Activated CD4-positive, alpha-beta T cell treated with anti-CD3 and anti-CD28 coated beads for 36 hours (primary cell): ENCODE measurements around the gene NPBWR2. TPM values are rescaled to one million over a fixed set of nuclear protein-coding genes. Genes with fewer than 3 reads are reported as not detected.
A peak's percentile ranks its signal among the peaks of the same experiment; 100 is the strongest.
"Not testable (repeated sequence)": the region's sequence is repeated elsewhere in the genome, so short reads cannot be mapped to it uniquely, and the experiment has no call there.

ENCODE experiments used
- ATAC-seq: fragments of 200-7000 bp; cut with Tn5 transposase; one replicate; pipeline ENCODE4 v1.10.0; 2021; ENCODE audit warnings: mild to moderate bottlenecking, moderate library complexity
- CTCF ChIA-PET: fragments of 350-600 bp; sonication (Branson Sonifier 250); formaldehyde crosslinking; loops from one replicate; lab custom pipeline; 2021; ENCODE audit warnings: antibody characterized with exemption; lab: Charles Lee
- POLR2A ChIA-PET: fragments of 350-600 bp; sonication (Branson Sonifier 250); formaldehyde crosslinking; loops from one replicate; lab custom pipeline; 2021; ENCODE audit warnings: antibody characterized with exemption, inconsistent platforms; lab: Charles Lee
- DNase-seq: peaks from one replicate; pipeline ENCODE4 v3.0.0-alpha.2; 2020
- H3K27ac Mint-ChIP-seq: one replicate; pipeline ENCODE4 v1.8.0; 2021; ENCODE audit warnings: mixed read lengths
- H3K27me3 Mint-ChIP-seq: one replicate; pipeline ENCODE4 v1.8.0; 2021; ENCODE audit warnings: mixed read lengths
- H3K36me3 Mint-ChIP-seq: one replicate; pipeline ENCODE4 v1.8.0; 2021; ENCODE audit warnings: low read depth, mixed read lengths
- H3K4me1 Mint-ChIP-seq: one replicate; pipeline ENCODE4 v1.8.0; 2021; ENCODE audit warnings: mixed read lengths
- H3K4me3 Mint-ChIP-seq: one replicate; pipeline ENCODE4 v1.8.0; 2021; ENCODE audit warnings: mild to moderate bottlenecking, moderate library complexity, mixed read lengths
- H3K9me3 Mint-ChIP-seq: one replicate; pipeline ENCODE4 v1.8.0; 2021; ENCODE audit warnings: low read depth, mixed read lengths
- intact Hi-C, 2 experiments: fragments of 100-400 bp; cut with DNase I in 1 of 2; cut with micrococcal nuclease in 1 of 2; formaldehyde crosslinking; loops; one replicate each; pipeline versions ENCODE4 v1.14.2 to v1.15.1; 2022 to 2024; cut with DNase I, micrococcal nuclease
- total RNA-seq, 2 experiments: library from RNA; stranded (reverse); gene quantifications; one replicate each; pipeline ENCODE4 v1.2.3, GENCODE V29; 2021

NPBWR2 gene
- total RNA-seq, 2 experiments from 2014 or later, result not detected

DNA sequence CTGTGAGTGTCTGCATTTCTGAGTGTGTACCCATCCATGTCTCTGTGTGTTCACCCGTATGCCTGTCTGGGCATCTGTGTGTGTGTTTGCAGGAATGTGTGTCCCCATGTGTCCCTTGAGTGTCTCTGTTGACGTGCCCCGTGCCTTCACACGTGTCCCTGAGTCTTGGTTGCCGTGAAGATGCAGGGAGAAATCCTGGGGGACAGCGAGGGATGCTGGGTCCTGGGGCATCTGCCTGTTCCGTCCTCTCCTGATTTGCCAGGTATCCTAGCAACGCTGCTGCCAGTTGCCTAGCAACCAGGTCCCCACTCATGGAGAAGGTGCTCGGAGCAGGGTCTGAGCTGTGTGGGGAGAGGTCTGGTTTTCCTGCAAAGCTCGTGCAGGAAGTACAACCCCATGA is 17.2 kb downstream of the NPBWR2 start:
- intact Hi-C loops, result no loop called here
- ChIA-PET CTCF (interaction anchor here (0.8 to 1.2 kb wide), 2 partner anchors 11 to 13 kb away, joined by 3 read pairs; no protein-coding TSS in a partner anchor), POLR2A (no interaction called here)
- no peaks in the 10 kb centered on the region for H3K36me3 Mint-ChIP-seq
- H3K9me3 Mint-ChIP-seq, result no peaks in the 10 kb centered on the region
- H3K27ac Mint-ChIP-seq, result no peak overlapping the region
- ATAC-seq (no peak), DNase-seq (no peak)
- H3K4me3 Mint-ChIP-seq, result no peak overlapping the region
- no peaks in the 10 kb centered on the region for H3K4me1 Mint-ChIP-seq
- no peaks in the 10 kb centered on the region for H3K27me3 Mint-ChIP-seq

DNA sequence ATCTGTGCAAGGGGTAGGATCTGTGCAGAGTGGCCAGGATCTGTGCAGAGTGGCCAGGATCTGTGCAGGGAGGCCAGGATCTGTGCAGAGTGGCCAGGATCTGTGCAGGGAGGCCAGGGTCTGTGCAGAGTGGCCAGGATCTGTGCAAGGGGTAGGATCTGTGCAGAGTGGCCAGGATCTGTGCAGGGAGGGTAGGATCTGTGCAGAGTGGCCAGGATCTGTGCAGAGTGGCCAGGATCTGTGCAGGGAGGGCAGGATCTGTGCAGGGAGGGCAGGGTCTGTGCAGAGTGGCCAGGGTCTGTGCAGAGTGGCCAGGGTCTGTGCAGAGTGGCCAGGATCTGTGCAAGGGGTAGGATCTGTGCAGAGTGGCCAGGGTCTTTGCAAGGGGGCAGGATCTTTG is 18.8 kb downstream of the NPBWR2 start:
- H3K4me3 Mint-ChIP-seq, H3K4me1 Mint-ChIP-seq, ATAC-seq, H3K9me3 Mint-ChIP-seq, intact Hi-C loops, POLR2A ChIA-PET, CTCF ChIA-PET, H3K36me3 Mint-ChIP-seq, H3K27ac Mint-ChIP-seq, DNase-seq, H3K27me3 Mint-ChIP-seq: not testable (repeated sequence)

DNA sequence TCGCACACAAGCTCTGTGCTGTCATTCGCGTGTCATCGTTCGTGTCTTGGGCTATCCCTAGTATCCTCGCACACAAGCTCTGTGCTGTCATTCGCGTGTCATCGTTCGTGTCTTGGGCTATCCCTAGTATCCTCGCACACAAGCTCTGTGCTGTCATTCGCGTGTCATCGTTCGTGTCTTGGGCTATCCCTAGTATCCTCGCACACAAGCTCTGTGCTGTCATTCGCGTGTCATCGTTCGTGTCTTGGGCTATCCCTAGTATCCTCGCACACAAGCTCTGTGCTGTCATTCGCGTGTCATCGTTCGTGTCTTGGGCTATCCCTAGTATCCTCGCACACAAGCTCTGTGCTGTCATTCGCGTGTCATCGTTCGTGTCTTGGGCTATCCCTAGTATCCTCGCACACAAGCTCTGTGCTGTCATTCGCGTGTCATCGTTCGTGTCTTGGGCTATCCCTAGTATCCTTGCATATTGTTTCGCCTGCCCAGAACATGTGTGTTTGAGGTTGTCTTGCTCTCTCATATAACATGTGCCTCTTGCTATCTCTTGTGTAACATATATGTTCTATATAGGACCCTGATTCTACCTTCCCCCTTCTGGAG is 20.0 kb downstream of the NPBWR2 start:
- H3K4me3 Mint-ChIP-seq, POLR2A ChIA-PET, ATAC-seq, H3K36me3 Mint-ChIP-seq, H3K27me3 Mint-ChIP-seq, CTCF ChIA-PET, H3K9me3 Mint-ChIP-seq, H3K27ac Mint-ChIP-seq, intact Hi-C loops, DNase-seq: not testable (repeated sequence)
- peaks cover 13% of the 10 kb centered on the region for H3K4me1 Mint-ChIP-seq

DNA sequence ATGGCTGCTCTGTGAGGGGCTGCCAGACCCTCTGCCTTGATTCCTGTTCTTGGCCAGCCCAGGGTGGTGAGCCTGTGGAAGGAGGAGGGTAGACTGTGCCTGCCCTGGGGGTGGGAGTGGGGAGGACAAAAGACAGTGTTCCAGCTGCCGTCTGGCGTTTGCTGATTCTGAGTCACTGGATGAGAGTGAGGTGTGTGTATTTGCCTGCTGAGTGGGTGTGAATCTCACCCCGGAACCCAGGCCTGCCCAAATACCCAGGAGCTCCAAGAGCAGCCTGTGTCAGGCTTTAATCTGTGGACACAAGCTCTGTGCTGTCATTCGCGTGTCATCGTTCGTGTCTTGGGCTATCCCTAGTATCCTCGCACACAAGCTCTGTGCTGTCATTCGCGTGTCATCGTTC is 20.6 kb downstream of the NPBWR2 start:
- intact Hi-C loops, result no loop called here
- ATAC-seq (no peak), DNase-seq (no peak)
- Mint-ChIP-seq H3K9me3 (no peaks in the 10 kb centered on the region), H3K27ac (no peak overlapping the region), H3K4me3 (no peak overlapping the region), H3K4me1 (peaks cover 18% of the 10 kb centered on the region), H3K36me3 (no peaks in the 10 kb centered on the region), H3K27me3 (peaks cover 4% of the 10 kb centered on the region)
- ChIA-PET POLR2A (no interaction called here), CTCF (no interaction called here)

DNA sequence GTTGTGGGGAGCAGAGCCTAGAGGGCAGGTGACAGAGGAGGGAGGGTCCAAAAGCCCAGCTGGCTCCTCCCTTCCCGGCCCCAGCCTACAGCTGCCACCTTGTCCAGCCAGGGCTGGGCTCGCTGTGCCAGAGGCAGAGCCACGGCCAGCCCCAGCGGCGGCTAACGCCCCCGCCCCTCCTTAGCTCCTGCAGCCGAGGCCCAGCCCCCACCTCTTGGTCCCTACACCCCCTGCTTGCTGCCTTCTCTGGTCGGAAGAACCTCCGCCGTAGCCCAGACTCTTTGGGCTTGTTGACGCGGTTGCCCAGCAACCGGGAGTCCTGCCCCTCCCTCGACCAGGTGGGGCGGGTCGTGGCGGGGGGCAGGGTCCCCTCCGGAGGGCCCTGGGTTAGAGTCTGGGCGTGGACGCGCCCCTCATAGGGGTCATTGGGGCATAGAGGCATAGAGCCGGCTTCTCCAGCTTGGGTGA is 22.6 kb downstream of the NPBWR2 start:
- Mint-ChIP-seq H3K4me3 (peak overlapping the region; percentile 74), H3K36me3 (no peaks in the 10 kb centered on the region), H3K4me1 (peaks cover 26% of the 10 kb centered on the region), H3K27ac (no peak overlapping the region), H3K9me3 (no peaks in the 10 kb centered on the region), H3K27me3 (peaks cover 4% of the 10 kb centered on the region)
- DNase-seq (no peak), ATAC-seq (no peak)
- POLR2A ChIA-PET, result no interaction called here
- CTCF ChIA-PET, result interaction anchor here (0.8 to 3.0 kb wide), 4 partner anchors 15 to 112 kb away, joined by 3 to 23 read pairs (median 9); no protein-coding TSS in a partner anchor
- intact Hi-C loops, result loop anchor here in 1 of 2 experiments (5.0 kb wide), 1 partner anchor 173 kb away; the partner anchor contains the start of gene PCMTD2

DNA sequence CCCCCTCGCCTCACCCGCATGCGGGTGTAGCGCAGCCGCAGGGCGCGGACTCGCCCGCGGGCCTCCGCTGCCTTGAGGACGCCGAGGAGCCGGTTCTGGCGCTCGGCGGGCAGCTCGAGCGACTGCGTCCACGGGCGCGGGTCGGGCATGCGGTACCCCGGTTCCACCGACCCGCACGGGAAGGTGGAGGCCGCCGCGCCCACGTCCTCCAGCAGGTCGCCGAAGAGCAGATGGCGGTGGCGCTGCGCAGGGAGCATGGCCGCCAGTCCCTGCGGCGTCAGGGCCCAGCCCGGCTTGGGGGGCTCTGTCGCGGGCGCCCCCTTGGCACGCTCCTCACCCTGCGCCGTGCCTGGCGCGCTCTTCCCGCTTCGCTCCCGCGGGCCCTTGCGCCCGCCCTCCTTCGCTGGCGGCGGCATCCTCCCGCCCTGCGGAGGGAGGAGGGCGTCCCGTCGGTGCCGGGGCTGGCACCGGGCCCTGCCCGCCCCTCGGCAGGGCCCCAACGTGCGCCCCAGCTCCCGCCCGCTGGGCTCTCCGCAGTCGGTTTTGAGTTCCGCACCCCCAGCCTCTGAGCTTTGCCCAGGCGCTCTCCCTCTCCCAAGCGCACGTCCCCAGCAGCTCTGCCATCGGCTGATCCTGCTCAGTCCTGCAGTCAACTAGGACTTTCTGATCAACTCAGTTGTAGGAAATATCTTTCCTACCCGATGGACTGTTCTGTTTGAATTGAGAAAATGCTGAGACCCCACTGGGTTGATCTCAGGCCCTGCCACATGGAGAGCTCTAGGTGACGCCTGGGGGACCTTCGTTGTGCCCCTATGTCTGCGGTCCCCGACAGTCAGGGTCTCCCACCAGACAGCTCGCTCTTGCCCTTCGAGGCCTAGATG is 23.3 kb downstream of the NPBWR2 start, which contains the start of gene LKAAEAR1:
Gene LKAAEAR1, minus strand, starts transcription at position 595 of the 881 bp plus-strand sequence. Its CDS starts 179 bp downstream, at position 416.
- DNase-seq, result no peak
- H3K4me1 Mint-ChIP-seq, result peaks cover 26% of the 10 kb centered on the region
- peak within 1 kb of the TSS; percentile 60 for H3K27ac Mint-ChIP-seq
- H3K36me3 Mint-ChIP-seq, result no peaks in the 10 kb centered on the region
- ChIA-PET CTCF (interaction anchor here (0.5 to 3.0 kb wide), 9 partner anchors 16 to 128 kb away, joined by 3 to 23 read pairs (median 3); partner anchors contain the start of gene UCKL1), POLR2A (no interaction called here)
- peak; percentile 2 for ATAC-seq
- H3K9me3 Mint-ChIP-seq, result no peaks in the 10 kb centered on the region
- intact Hi-C loops, result loop anchor here (1.0 to 5.0 kb wide), 2 partner anchors 36 to 173 kb away; partner anchors contain the start of gene PCMTD2 (in 1 of the 2)
- peaks cover 4% of the 10 kb centered on the region for H3K27me3 Mint-ChIP-seq
- H3K4me3 Mint-ChIP-seq, result peak within 1 kb of the TSS; percentile 74

DNA sequence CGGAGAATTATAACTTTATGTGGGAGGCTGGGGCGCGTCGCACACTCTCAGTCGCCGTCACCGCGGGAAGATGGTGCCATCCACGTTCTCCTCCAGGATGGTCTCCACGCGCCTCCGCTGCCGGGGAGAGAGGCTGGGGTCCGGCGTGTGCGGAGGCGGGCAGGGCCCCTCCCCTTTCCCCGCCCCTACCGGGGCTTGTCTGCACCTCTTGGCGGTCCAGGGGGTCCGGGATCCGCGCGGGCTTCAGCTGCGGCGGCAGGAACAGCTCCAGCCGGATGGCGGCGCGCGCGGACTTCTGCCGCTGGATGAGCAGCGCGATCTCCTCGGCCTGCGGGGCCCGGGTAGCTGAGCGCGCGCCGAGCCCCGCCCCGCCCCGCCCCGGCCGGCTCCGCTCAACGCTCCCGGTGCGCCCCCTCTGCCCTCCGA is 24.0 kb downstream of the NPBWR2 start:
- intact Hi-C loops, result loop anchor here (1.0 to 5.0 kb wide), 2 partner anchors 37 to 174 kb away; partner anchors contain the start of gene PCMTD2 (in 1 of the 2)
- H3K4me1 Mint-ChIP-seq, result peaks cover 26% of the 10 kb centered on the region

DNA sequence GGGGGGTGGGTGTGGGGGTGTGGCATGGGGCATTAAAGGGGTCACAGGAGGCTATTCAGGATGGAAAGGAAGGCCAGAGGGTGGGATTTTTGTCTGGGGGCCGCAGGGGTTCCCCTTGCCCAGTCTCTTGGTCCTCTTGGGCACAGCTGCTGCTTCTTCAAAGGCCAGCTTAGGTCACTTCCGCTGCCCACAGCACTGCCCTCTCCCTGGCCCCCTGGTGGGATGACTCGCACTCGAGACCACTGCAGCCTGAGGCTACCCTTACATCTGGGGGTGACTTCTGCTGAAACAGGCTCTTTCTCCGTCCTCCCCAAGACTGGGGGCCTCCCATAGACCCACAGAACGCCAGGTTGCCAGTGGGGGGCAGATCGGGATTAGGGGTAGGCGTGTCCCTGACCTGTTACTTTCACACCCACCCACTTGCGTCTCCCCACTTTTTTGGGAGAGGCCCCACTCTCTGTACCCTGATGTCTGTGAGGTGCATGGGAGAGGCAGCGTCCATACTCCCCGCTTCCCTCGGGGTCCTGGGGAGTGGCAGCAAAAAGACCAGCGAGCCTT is 24.5 kb downstream of the NPBWR2 start:
- Mint-ChIP-seq H3K27ac (no peak overlapping the region), H3K36me3 (peaks cover 1% of the 10 kb centered on the region), H3K27me3 (peaks cover 4% of the 10 kb centered on the region), H3K4me1 (peaks cover 27% of the 10 kb centered on the region), H3K9me3 (no peaks in the 10 kb centered on the region), H3K4me3 (peak overlapping the region; percentile 68)
- POLR2A ChIA-PET, result no interaction called here
- CTCF ChIA-PET, result interaction anchor here (1.3 to 3.0 kb wide), 5 partner anchors 17 to 42 kb away, joined by 3 to 23 read pairs (median 6); no protein-coding TSS in a partner anchor
- DNase-seq, result no peak
- intact Hi-C loops, result loop anchor here (1.0 to 5.0 kb wide), 2 partner anchors 37 to 174 kb away; partner anchors contain the start of gene PCMTD2 (in 1 of the 2)
- no peak for ATAC-seq

More for the DNA sequence above, 24.0 kb downstream of the NPBWR2 start:
- Mint-ChIP-seq H3K4me3 (peak overlapping the region; percentile 68), H3K9me3 (no peaks in the 10 kb centered on the region), H3K36me3 (no peaks in the 10 kb centered on the region), H3K27ac (no peak overlapping the region), H3K27me3 (peaks cover 4% of the 10 kb centered on the region)
- POLR2A ChIA-PET, result no interaction called here
- CTCF ChIA-PET, result interaction anchor here (0.8 to 3.0 kb wide), 7 partner anchors 16 to 43 kb away, joined by 3 to 23 read pairs (median 6); no protein-coding TSS in a partner anchor
- DNase-seq, result peak; percentile 86
- ATAC-seq, result peak; percentile 59

DNA sequence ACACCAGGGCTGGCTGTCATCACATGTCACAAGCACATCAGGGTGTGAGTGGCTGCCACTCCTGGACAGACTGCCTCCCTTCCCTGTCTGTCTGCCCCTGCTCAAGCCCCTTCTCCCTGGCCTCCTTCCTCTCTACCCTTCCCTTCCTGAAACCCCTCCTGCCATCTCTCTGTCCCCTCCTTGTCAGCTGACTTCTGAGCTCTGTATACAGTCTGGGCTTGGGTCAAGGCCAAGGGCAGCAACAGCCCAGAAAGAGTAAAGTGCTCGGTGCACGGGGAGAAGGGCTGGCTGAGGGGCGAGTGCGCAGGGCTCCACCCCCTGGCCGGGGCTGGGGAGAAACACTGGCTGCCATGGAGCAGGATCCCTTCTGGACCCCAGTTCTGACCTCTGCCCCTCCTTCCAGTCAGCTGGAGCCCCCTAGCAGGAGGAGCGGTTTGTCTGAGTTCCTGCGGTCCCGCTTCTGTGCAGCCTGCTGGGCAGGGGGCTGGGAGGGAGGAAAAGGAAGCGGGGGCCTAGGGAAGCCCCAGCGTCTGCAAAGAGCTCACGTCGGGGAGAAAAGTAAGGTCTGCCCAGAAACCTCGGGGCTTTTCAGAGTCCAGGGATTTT is 25.1 kb downstream of the NPBWR2 start:
- ATAC-seq (no peak), DNase-seq (no peak)
- POLR2A ChIA-PET, result no interaction called here
- Mint-ChIP-seq H3K9me3 (no peaks in the 10 kb centered on the region), H3K4me3 (peak overlapping the region; percentile 10), H3K4me1 (peaks cover 29% of the 10 kb centered on the region), H3K36me3 (peaks cover 2% of the 10 kb centered on the region), H3K27me3 (peaks cover 4% of the 10 kb centered on the region), H3K27ac (no peak overlapping the region)
- intact Hi-C loops, result loop anchor here in 1 of 2 experiments (5.0 kb wide), 1 partner anchor 175 kb away; the partner anchor contains the start of gene PCMTD2
- CTCF ChIA-PET, result no interaction called here

DNA sequence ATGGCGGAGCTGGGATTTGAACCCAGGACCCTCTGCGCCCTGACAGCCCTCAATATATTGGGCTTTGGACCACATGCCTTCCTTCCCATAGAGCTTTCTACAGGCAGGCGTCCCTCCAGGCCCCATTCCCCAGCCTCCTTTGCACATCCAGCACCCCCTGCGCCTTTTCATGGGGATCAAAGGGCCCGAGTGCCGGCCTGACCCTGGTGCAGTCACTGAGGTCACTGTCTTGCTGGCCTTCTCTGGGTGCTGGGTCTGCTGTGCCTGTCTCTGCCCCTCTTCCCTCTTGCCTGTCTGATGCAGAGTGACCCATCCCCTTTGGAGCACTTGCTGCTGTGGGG is 25.8 kb downstream of the NPBWR2 start:
- DNase-seq (no peak), ATAC-seq (no peak)
- Mint-ChIP-seq H3K4me3 (peak overlapping the region; percentile 6), H3K36me3 (peaks cover 2% of the 10 kb centered on the region), H3K27me3 (peaks cover 4% of the 10 kb centered on the region), H3K27ac (peak overlapping the region; percentile 51), H3K4me1 (peaks cover 29% of the 10 kb centered on the region), H3K9me3 (no peaks in the 10 kb centered on the region)
- POLR2A ChIA-PET, result no interaction called here
- CTCF ChIA-PET, result no interaction called here
- intact Hi-C loops, result loop anchor here in 1 of 2 experiments (5.0 kb wide), 1 partner anchor 176 kb away; the partner anchor contains the start of gene PCMTD2
